GM19372 (cell line): ENCODE data around the gene ITPR2.
"Not testable (repeated sequence)": the region's sequence is repeated elsewhere in the genome, so short reads cannot be mapped to it uniquely, and the experiment has no call there.

Source experiments
- ATAC-seq: cut with Tn5 transposase; IDR thresholded peaks from one replicate; pipeline ENCODE4 v1.9.1; 2021; ENCODE audit warnings: mild to moderate bottlenecking, low read depth, moderate library complexity; ENCODE audit not compliant: unreplicated experiment

ITPR2 gene

GRCh38 chr12:26339976-26340375 is 493.0 kb downstream of the ITPR2 start:
- ATAC-seq, result no peak

GRCh38 chr12:26338586-26339572 is 494.1 kb downstream of the ITPR2 start:
- no peak for ATAC-seq

GRCh38 chr12:26335651-26336050 is 497.3 kb downstream of the ITPR2 start:
- no peak for ATAC-seq

- ATAC-seq, result no peak
Measured at GRCh38 chr12:26334621-26335124, 498.3 kb downstream of the ITPR2 start.

GRCh38 chr12:26331960-26332359 is 501.0 kb downstream of the ITPR2 start:
- no peak for ATAC-seq

- no peak for ATAC-seq
Measured at GRCh38 chr12:26331136-26331535, 501.9 kb downstream of the ITPR2 start.

- no peak for ATAC-seq
Measured at GRCh38 chr12:26327975-26328644, 504.9 kb downstream of the ITPR2 start.

GRCh38 chr12:26323673-26324072 is 509.3 kb downstream of the ITPR2 start:
- no peak for ATAC-seq

- ATAC-seq, result no peak
Measured at GRCh38 chr12:26319511-26319910, 513.5 kb downstream of the ITPR2 start.

GRCh38 chr12:26318661-26319068 is 514.3 kb downstream of the ITPR2 start:
- peak; percentile 62 for ATAC-seq

- no peak for ATAC-seq
Measured at GRCh38 chr12:26317942-26318575, 514.9 kb downstream of the ITPR2 start.

GRCh38 chr12:26314103-26314502 is 518.9 kb downstream of the ITPR2 start:
- ATAC-seq, result not testable (repeated sequence)

GRCh38 chr12:26310489-26310888 is 522.5 kb downstream of the ITPR2 start:
- ATAC-seq, result not testable (repeated sequence)

GRCh38 chr12:26309634-26310033 is 523.4 kb downstream of the ITPR2 start:
- no peak for ATAC-seq

GRCh38 chr12:26304273-26304672 is 528.7 kb downstream of the ITPR2 start:
- ATAC-seq, result no peak

GRCh38 chr12:26303418-26303817 is 529.6 kb downstream of the ITPR2 start:
- no peak for ATAC-seq

GRCh38 chr12:26302776-26303175 is 530.2 kb downstream of the ITPR2 start:
- no peak for ATAC-seq

- no peak for ATAC-seq
Measured at GRCh38 chr12:26299751-26300150, 533.2 kb downstream of the ITPR2 start.

- ATAC-seq, result peak; percentile 98
Measured at GRCh38 chr12:26298785-26299621, 534.0 kb downstream of the ITPR2 start.
